GM15510 (cell line): ENCODE measurements around the gene ST6GALNAC6.

Experiments used
- POLR2A ChIP-seq: IDR thresholded peaks from 3 replicates; pipeline ENCODE4 v1.6.1; 2011; ENCODE audit warnings: borderline replicate concordance; ENCODE audit not compliant: insufficient read length; ENCODE audit errors: extremely low read depth

Gene ST6GALNAC6

GRCh38 chr9:127896395-127897192, 2.8 kb downstream of the ST6GALNAC6 start:
- TF ChIP-seq POLR2A, result no peak

GRCh38 chr9:127895811-127896210, 3.6 kb downstream of the ST6GALNAC6 start:
- TF ChIP-seq POLR2A, result no peak

DNA sequence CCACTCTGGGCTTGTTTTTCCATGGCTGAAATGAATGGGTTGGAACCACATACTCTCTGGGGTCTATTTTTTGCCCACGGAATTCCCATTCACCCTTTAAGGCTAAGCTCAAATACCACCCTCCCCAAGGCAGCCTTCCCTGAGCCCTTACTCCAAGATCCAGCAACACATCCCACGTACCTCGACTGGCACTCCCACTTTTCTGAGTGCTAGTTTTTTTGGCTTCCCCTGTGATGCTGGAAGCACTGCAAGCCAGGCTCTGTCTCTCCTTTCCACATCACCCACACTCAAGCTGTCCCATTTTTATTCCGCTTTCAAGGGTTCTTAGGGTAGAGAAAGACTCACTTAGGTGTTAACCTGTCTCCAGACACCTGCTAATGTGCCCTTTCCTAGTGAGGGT, 6.0 kb downstream of the ST6GALNAC6 start:
- TF ChIP-seq POLR2A, result no peak

GRCh38 chr9:127892831-127893230, 6.6 kb downstream of the ST6GALNAC6 start:
- no peak for TF ChIP-seq POLR2A

DNA sequence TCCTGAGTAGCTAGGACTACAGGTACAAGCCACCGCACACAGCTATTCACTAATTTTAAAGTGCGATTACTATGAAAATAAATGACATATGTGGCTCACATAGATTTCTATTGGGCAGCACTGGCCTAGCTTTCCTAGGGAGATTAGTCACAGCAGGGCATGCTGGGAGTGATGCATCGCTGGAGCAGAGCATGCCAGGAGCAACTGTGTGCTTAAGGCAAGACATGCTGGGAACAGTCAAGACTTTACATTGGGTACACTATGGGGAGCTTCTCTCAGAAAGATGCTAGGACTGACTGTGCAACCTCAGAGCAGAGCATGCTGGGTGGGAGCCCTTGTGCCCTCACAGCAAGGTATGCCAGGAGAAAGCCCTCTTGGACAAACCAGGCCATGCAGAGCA, 9.3 kb downstream of the ST6GALNAC6 start:
- TF ChIP-seq POLR2A, result no peak

DNA sequence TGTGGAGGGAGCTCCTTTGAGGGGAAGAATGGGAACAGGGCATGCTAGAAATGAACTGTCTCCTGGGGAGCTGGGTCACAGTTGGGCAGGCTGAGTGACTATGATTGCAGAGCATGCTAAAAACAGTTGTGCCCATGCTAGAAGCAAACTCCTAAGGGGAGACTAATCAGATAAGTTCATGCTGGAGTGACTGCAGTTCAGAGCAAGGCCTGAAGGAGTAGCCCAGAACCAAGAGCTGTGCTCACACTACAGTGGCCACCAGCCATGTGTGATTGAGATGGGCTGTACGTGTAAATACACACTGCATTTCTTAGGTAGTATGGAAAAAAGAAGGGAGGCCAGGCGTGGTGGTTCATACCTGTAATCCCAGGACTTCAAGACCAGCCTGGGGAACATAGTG, 11.6 kb downstream of the ST6GALNAC6 start:
- TF ChIP-seq POLR2A, result no peak

DNA sequence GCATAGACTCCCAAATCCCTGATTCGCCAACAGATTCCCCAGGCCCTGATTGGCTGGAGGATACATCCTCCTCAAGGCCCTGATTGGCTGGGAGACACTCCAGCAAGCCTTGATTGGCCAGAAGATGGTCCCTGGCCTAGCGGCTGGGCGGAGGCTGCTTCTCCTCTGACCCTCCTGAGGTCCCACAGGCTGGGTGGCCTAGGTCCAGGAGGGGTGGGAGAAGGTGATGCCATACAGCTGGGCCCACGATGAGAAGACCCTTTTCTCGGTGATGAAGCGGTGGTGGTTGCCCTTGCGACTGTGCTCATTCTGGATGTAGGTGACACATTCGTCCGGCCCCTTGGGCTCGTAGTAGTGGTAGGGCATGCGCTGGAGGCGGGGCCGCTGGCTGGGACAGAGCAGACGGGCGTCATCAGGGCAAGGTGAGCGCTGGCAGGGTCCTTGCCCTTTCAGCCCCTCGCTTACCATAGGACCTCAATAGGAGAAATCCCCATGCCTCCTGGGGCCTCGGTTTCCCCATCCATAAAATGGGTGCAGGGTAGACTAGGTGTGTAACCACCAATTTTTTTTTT, 12.9 kb downstream of the ST6GALNAC6 start:
- TF ChIP-seq POLR2A, result no peak

- no peak for TF ChIP-seq POLR2A
Observed at GRCh38 chr9:127885508-127886281, 13.7 kb downstream of the ST6GALNAC6 start.

- TF ChIP-seq POLR2A, result no peak
Observed at GRCh38 chr9:127884976-127885490, 14.4 kb downstream of the ST6GALNAC6 start.

GRCh38 chr9:127884427-127884911, 14.9 kb downstream of the ST6GALNAC6 start:
- TF ChIP-seq POLR2A, result no peak

- no peak for TF ChIP-seq POLR2A
Observed at GRCh38 chr9:127883959-127884358, 15.4 kb downstream of the ST6GALNAC6 start.

GRCh38 chr9:127880143-127880542, 19.3 kb downstream of the ST6GALNAC6 start:
- TF ChIP-seq POLR2A, result no peak

GRCh38 chr9:127878652-127879390, 20.6 kb downstream of the ST6GALNAC6 start:
- no peak for TF ChIP-seq POLR2A

GRCh38 chr9:127878001-127878651, 21.3 kb downstream of the ST6GALNAC6 start:
- no peak for TF ChIP-seq POLR2A
